HepG2 (cell line): ENCODE data around the gene ZFAND2A. TPM values are rescaled to one million over a fixed set of nuclear protein-coding genes. Genes with fewer than 3 reads are reported as not detected.
"Not testable (repeated sequence)": the region's sequence is repeated elsewhere in the genome, so short reads cannot be mapped to it uniquely, and the experiment has no call there.

ENCODE experiments used
- ATAC-seq: fragments of 200-7000 bp; cut with Tn5 transposase; 3 replicates; pipeline ENCODE4 v1.9.1; 2020; ENCODE audit warnings: mild to moderate bottlenecking, moderate library complexity
- BruUV-seq: library from RNA; stranded (reverse); fragments of 400-500 nt; replicated peaks from 2 replicates; lab custom pipeline; 2021; lab: Mats Ljungman, UMichigan
- CTCF ChIA-PET: fragments of 300-600 bp; formaldehyde crosslinking; extraction: SDS; loops from one replicate; lab custom pipeline; 2021; ENCODE audit warnings: low total read pairs, inconsistent platforms, low intra/inter-chr PET ratio; lab: Yijun Ruan, JAX
- POLR2A ChIA-PET: fragments of 350-600 bp; sonication (Branson Sonifier 250); formaldehyde crosslinking; loops from one replicate; lab custom pipeline; 2020; ENCODE audit warnings: antibody characterized with exemption, inconsistent platforms; lab: Yijun Ruan, JAX
- DNase-seq: peaks from one replicate; pipeline ENCODE4 v3.0.0-alpha.2; 2015; ENCODE audit warnings: low spot score
- FAIRE-seq: peaks from 3 replicates; lab custom pipeline; 2011; peaks lifted over from hg19 to GRCh38; lab: Jason Lieb, UNC
- H2AFZ ChIP-seq: one replicate; pipeline ENCODE4 v1.6.1; 2011; ENCODE audit warnings: low read length, inconsistent platforms
- H3K27ac ChIP-seq: fragments of 300-600 bp; 3 replicates; pipeline ENCODE4 v1.8.0; 2011; ENCODE audit warnings: mixed run types, mild to moderate bottlenecking, mixed read lengths, low read length, inconsistent platforms; ENCODE audit not compliant: insufficient read depth; ENCODE audit errors: extremely low read length
- H3K27me3 ChIP-seq, 2 experiments: fragments of 200-600 bp in 1 of 2; 2 replicates in 1 of 2; 3 replicates in 1 of 2; pipeline versions ENCODE4 v1.6.0 to v1.8.0; 2011; ENCODE audit warnings: low read length in 2 of 2, mild to moderate bottlenecking in 2 of 2, moderate library complexity in 2 of 2, inconsistent platforms in 1 of 2; ENCODE audit not compliant: insufficient read depth in 2 of 2, control insufficient read depth in 1 of 2
- H3K36me3 ChIP-seq, 2 experiments: fragments of 200-600 bp in 1 of 2; replicated peaks in 1 of 2; 2 replicates in 1 of 2; 3 replicates in 1 of 2; pipeline versions ENCODE4 v1.5.1 to v1.8.0; 2011; ENCODE audit warnings: low read length in 2 of 2, inconsistent platforms in 1 of 2; ENCODE audit not compliant: insufficient read depth in 2 of 2, control insufficient read depth in 1 of 2
- H3K4me1 ChIP-seq: 2 replicates; pipeline ENCODE4 v1.5.1; 2012; ENCODE audit warnings: low read length, inconsistent platforms; ENCODE audit not compliant: insufficient read depth
- H3K4me2 ChIP-seq: 2 replicates; pipeline ENCODE4 v1.6.0; 2011; ENCODE audit warnings: low read depth, low read length, inconsistent platforms
- H3K4me3 ChIP-seq, 3 experiments: fragments of 200-600 bp in 1 of 3; sonication (generic), shearing (Covaris generic) in 1 of 3; replicated peaks in 1 of 3; 2 replicates each; pipeline ENCODE4 v1.5.1; 2011 to 2016; ENCODE audit warnings: low read length in 3 of 3, inconsistent platforms in 2 of 3, low read depth in 2 of 3, mild to moderate bottlenecking in 2 of 3, control low read depth in 1 of 3, mixed read lengths in 1 of 3; ENCODE audit not compliant: insufficient read depth in 1 of 3
- H3K79me2 ChIP-seq: one replicate; pipeline ENCODE4 v1.6.1; 2011; ENCODE audit warnings: low read length, inconsistent platforms; ENCODE audit not compliant: insufficient read depth
- H3K9ac ChIP-seq: 2 replicates; pipeline ENCODE4 v1.6.0; 2011; ENCODE audit warnings: mild to moderate bottlenecking, low read depth, low read length, inconsistent platforms; ENCODE audit not compliant: insufficient read depth
- H3K9me3 ChIP-seq: 2 replicates; pipeline ENCODE4 v1.5.1; 2012; ENCODE audit warnings: mild to moderate bottlenecking, low read length
- H4K20me1 ChIP-seq: 2 replicates; pipeline ENCODE4 v1.6.0; 2011; ENCODE audit warnings: inconsistent platforms, mild to moderate bottlenecking, low read length, moderate library complexity; ENCODE audit not compliant: insufficient read depth
- AGO1 ChIP-seq: fragments of 200-400 bp; formaldehyde crosslinking; IDR thresholded peaks from 2 replicates; pipeline ENCODE4 v1.6.1; 2017; ENCODE audit warnings: mild to moderate bottlenecking, low read depth, low read length, moderate library complexity; ENCODE audit not compliant: poor library complexity, severe bottlenecking
- AGO2 ChIP-seq: fragments of 200-400 bp; formaldehyde crosslinking; optimal IDR thresholded peaks from 2 replicates; pipeline ENCODE3; 2017; ENCODE audit warnings: mild to moderate bottlenecking, low read depth, low read length, moderate library complexity
- HNRNPL ChIP-seq: fragments of 200-400 bp; formaldehyde crosslinking; IDR thresholded peaks from 2 replicates; pipeline ENCODE4 v1.6.1; 2017; ENCODE audit warnings: mild to moderate bottlenecking, low read depth, low read length
- HOXA3 ChIP-seq: sonication (generic); formaldehyde crosslinking; IDR thresholded peaks from 2 replicates; pipeline ENCODE4 v1.5.0; 2020; ENCODE audit warnings: missing genetic modification reagents
- MTA1 ChIP-seq: sonication (generic); formaldehyde crosslinking; IDR thresholded peaks from 2 replicates; pipeline ENCODE4 v1.4.0; 2020; ENCODE audit warnings: missing genetic modification reagents, mild to moderate bottlenecking, borderline replicate concordance
- REL ChIP-seq: sonication (generic); formaldehyde crosslinking; conservative IDR thresholded peaks from 2 replicates; pipeline ENCODE4 v1.8.0; 2022; ENCODE audit warnings: mild to moderate bottlenecking, missing genetic modification reagents, moderate library complexity
- SMAD1 ChIP-seq: sonication (generic); formaldehyde crosslinking; IDR thresholded peaks from 2 replicates; pipeline ENCODE4 v1.4.0; 2020; ENCODE audit warnings: missing genetic modification reagents, low read depth, mild to moderate bottlenecking, borderline replicate concordance
- ZBTB38 ChIP-seq: sonication (generic); formaldehyde crosslinking; IDR thresholded peaks from 2 replicates; pipeline ENCODE4 v1.5.1; 2020; ENCODE audit warnings: mild to moderate bottlenecking, missing genetic modification reagents
- ZNF687 ChIP-seq: sonication (generic); formaldehyde crosslinking; IDR thresholded peaks from 2 replicates; pipeline ENCODE4 v1.5.1; 2020; ENCODE audit warnings: mild to moderate bottlenecking, missing genetic modification reagents, moderate library complexity
- WGBS: methylation state at CpG from one replicate; pipeline ENCODE4 v1.1.6; 2017; ENCODE audit warnings: low lambda C conversion rate; 5-methylcytosine and 5-hydroxymethylcytosine counted together
- in situ Hi-C: cut with HindIII; loops from 2 replicates; pipeline ENCODE4 v1.10.0; 2017; ENCODE audit warnings: low pct_unique_long_range_greater_than_20kb; ENCODE audit not compliant: extremely low pct_ligation_motif_present
- intact Hi-C: fragments of 100-400 bp; cut with micrococcal nuclease; formaldehyde crosslinking; loops from one replicate; pipeline ENCODE4 v1.10.0; 2022; ENCODE audit not compliant: unreplicated experiment
- polyA plus RNA-seq, 8 experiments: library from polyadenylated mRNA; depleted of rRNA in 3 of 8; stranded (reverse) in 7 of 8; unstranded in 1 of 8; fragments of >200 nt; fragmentation: Illumina TruSeq in 4 of 8; extraction: Trizol in 4 of 8; gene quantifications; 2 replicates each; pipeline versions ENCODE4 v1.2.1 to v1.2.3, GENCODE V29; 2011 to 2016; ENCODE audit warnings: low read depth in 4 of 8, missing spikeins in 1 of 8, mixed read lengths in 1 of 8; ENCODE audit not compliant: insufficient read depth in 1 of 8
- total RNA-seq, 5 experiments: library from RNA; depleted of rRNA; stranded (reverse); fragments of >200 nt; fragmentation: Illumina TruSeq; extraction: Trizol; gene quantifications; 2 replicates each; pipeline ENCODE4 v1.2.3, GENCODE V29; 2016; ENCODE audit warnings: low read depth in 1 of 5
- TF ChIP-seq, protein P1 (sequence below): sonication (generic); formaldehyde crosslinking; IDR thresholded peaks from 2 replicates; pipeline ENCODE4 v1.4.0; 2020; ENCODE audit warnings: missing genetic modification reagents, mild to moderate bottlenecking, borderline replicate concordance
- TF ChIP-seq, protein P2 (sequence below): sonication (generic); formaldehyde crosslinking; IDR thresholded peaks from 2 replicates; pipeline ENCODE4 v1.4.0; 2020; ENCODE audit warnings: missing genetic modification reagents

Gene ZFAND2A
- total and polyA plus RNA-seq, 2 of the 13 experiments (the other 11 are each of a cell fraction or from before 2014, with no cell fraction given), result 140 to 153 TPM

DNA sequence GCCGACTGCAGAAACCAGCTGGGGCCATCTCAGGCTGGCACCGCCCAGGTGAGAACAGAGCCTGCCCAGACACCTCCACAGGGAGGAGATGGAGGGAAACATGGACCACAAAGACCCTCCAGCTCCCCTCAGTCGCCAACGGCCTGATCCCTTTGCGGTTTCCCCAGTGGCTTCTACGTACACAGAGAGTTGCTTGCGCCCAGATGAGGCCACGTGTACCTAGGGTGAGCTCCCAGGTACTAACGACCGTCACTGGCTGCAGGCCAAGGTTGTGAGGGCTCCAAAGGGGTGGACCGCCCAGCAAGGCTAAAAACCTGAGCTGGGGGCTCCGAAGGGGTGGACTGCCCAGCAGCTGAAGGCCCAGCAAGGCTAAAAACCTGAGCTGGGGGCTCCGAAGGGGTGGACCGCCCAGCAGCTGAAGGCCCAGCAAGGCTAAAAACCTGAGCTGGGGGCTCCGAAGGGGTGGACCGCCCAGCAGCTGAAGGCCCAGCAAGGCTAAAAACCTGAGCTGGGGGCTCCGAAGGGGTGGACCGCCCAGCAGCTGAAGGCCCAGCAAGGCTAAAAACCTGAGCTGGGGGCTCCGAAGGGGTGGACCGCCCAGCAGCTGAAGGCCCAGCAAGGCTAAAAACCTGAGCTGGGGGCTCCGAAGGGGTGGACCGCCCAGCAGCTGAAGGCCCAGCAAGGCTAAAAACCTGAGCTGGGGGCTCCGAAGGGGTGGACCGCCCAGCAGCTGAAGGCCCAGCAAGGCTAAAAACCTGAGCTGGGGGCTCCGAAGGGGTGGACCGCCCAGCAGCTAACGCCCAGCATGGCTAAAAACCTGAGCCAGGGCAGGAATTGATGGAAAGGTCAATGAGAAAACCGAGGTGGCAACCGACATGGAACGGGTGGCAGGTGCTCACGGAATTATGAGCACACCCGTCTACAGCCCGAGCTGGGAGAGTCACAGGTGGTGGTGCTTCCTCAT is 3.9 kb downstream of the ZFAND2A start:
- BruUV-seq, H4K20me1 ChIP-seq, ATAC-seq, CTCF ChIA-PET, DNase-seq, in situ Hi-C loops, H3K9me3 ChIP-seq, H2AFZ ChIP-seq, FAIRE-seq, H3K27me3 ChIP-seq: not testable (repeated sequence)
- peak overlapping the region; percentile 65 for H3K9ac ChIP-seq
- H3K4me2 ChIP-seq, result peak overlapping the region; percentile 62
- peak overlapping the region in 1 of 3 experiments; percentile 46; a peak in 2 of 6 replicates for H3K4me3 ChIP-seq
- H3K4me1 ChIP-seq, result peaks cover 44% of the 10 kb centered on the region
- peaks cover 48% of the 10 kb centered on the region for H3K79me2 ChIP-seq
- H3K36me3 ChIP-seq, result peaks cover 34 to 48% of the 10 kb centered on the region in 2 experiments
- H3K27ac ChIP-seq, result peak overlapping the region; percentile 89
- WGBS, result 46% methylated on average over 21 of the region's 33 CpGs
- intact Hi-C loops, result loop anchor here (2.0 kb wide), 2 partner anchors 17 to 179 kb away; a partner anchor contains a TSS
- POLR2A ChIA-PET, result interaction anchor here (0.6 to 4.4 kb wide), 31 partner anchors 8 to 617 kb away, joined by 3 to 116 read pairs (median 4); partner anchors contain the start of genes COX19, CYP2W1, GPER1 and GPR146
- TF ChIP-seq, protein P1, sequence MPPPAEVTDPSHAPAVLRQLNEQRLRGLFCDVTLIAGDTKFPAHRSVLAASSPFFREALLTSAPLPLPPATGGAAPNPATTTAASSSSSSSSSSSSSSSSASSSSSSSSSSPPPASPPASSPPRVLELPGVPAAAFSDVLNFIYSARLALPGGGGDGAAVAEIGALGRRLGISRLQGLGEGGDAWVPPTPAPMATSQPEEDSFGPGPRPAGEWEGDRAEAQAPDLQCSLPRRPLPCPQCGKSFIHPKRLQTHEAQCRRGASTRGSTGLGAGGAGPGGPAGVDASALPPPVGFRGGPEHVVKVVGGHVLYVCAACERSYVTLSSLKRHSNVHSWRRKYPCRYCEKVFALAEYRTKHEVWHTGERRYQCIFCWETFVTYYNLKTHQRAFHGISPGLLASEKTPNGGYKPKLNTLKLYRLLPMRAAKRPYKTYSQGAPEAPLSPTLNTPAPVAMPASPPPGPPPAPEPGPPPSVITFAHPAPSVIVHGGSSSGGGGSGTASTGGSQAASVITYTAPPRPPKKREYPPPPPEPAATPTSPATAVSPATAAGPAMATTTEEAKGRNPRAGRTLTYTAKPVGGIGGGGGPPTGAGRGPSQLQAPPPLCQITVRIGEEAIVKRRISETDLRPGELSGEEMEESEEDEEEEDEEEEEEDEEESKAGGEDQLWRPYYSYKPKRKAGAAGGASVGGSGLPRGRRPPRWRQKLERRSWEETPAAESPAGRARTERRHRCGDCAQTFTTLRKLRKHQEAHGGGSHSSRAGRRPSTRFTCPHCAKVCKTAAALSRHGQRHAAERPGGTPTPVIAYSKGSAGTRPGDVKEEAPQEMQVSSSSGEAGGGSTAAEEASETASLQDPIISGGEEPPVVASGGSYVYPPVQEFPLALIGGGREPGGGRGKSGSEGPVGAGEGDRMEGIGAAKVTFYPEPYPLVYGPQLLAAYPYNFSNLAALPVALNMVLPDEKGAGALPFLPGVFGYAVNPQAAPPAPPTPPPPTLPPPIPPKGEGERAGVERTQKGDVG (CRISPR knock-in tag), result peak; percentile 82; the same call in 1 of the 2 replicates
- peak; percentile 82; the same call in 1 of the 2 replicates for TF ChIP-seq ZBTB38 (CRISPR knock-in tag)
- TF ChIP-seq REL (CRISPR knock-in tag), result 0 out of 2 replicates have a peak, but pooled peaks have one; percentile 4
- peak; percentile 94 for TF ChIP-seq AGO2
- 0 out of 2 replicates have a peak, but pooled peaks have one; percentile 18 for TF ChIP-seq HNRNPL
- 0 out of 2 replicates have a peak, but pooled peaks have one; percentile 19 for TF ChIP-seq SMAD1
- TF ChIP-seq ZNF687 (CRISPR knock-in tag), result peak; percentile 52; the same call in 1 of the 2 replicates
- TF ChIP-seq, protein P2, sequence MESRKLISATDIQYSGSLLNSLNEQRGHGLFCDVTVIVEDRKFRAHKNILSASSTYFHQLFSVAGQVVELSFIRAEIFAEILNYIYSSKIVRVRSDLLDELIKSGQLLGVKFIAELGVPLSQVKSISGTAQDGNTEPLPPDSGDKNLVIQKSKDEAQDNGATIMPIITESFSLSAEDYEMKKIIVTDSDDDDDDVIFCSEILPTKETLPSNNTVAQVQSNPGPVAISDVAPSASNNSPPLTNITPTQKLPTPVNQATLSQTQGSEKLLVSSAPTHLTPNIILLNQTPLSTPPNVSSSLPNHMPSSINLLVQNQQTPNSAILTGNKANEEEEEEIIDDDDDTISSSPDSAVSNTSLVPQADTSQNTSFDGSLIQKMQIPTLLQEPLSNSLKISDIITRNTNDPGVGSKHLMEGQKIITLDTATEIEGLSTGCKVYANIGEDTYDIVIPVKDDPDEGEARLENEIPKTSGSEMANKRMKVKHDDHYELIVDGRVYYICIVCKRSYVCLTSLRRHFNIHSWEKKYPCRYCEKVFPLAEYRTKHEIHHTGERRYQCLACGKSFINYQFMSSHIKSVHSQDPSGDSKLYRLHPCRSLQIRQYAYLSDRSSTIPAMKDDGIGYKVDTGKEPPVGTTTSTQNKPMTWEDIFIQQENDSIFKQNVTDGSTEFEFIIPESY (CRISPR knock-in tag), result peak; percentile 91
- 0 out of 2 replicates have a peak, but pooled peaks have one; percentile 13 for TF ChIP-seq HOXA3 (CRISPR knock-in tag)
- peak; percentile 42; the same call in 1 of the 2 replicates for TF ChIP-seq MTA1
- TF ChIP-seq AGO1, result peak; percentile 100
